Endodermal cell (in vitro differentiated cells): ENCODE measurements around the gene MAP4K3. TPM values are rescaled to one million over a fixed set of nuclear protein-coding genes. Genes with fewer than 3 reads are reported as not detected.

ENCODE experiments used
- DNase-seq: peaks from one replicate; pipeline ENCODE4 v3.0.0-alpha.2; 2017
- H3K27ac ChIP-seq: 2 replicates; pipeline ENCODE4 v1.5.1; 2013; ENCODE audit warnings: mild to moderate bottlenecking, low read depth, low read length, moderate library complexity
- H3K27me3 ChIP-seq: 2 replicates; pipeline ENCODE4 v1.6.1; 2013; ENCODE audit warnings: mild to moderate bottlenecking, low read length, moderate library complexity; ENCODE audit not compliant: insufficient read depth, control insufficient read depth, poor library complexity, severe bottlenecking
- H3K36me3 ChIP-seq: 2 replicates; pipeline ENCODE4 v1.7.0; 2013; ENCODE audit warnings: mild to moderate bottlenecking, low read length, moderate library complexity; ENCODE audit not compliant: control insufficient read depth, insufficient read depth
- H3K4me1 ChIP-seq: one replicate; pipeline ENCODE4 v1.7.0; 2013; ENCODE audit warnings: low read length; ENCODE audit not compliant: control insufficient read depth, insufficient read depth
- H3K4me3 ChIP-seq: 2 replicates; pipeline ENCODE4 v1.5.1; 2013; ENCODE audit warnings: mild to moderate bottlenecking, low read length, moderate library complexity
- H3K9ac ChIP-seq: 2 replicates; pipeline ENCODE4 v1.6.1; 2013; ENCODE audit warnings: mild to moderate bottlenecking, low read length, moderate library complexity; ENCODE audit not compliant: poor library complexity, severe bottlenecking; ENCODE audit errors: extremely low read depth
- H3K9me3 ChIP-seq: 2 replicates; pipeline ENCODE4 v1.6.1; 2013; ENCODE audit warnings: mild to moderate bottlenecking, low read length, moderate library complexity; ENCODE audit not compliant: control insufficient read depth
- H3K27ac Mint-ChIP-seq: 2 replicates; pipeline ENCODE4 v1.8.0; 2020; ENCODE audit warnings: mixed read lengths
- H3K27me3 Mint-ChIP-seq: 2 replicates; pipeline ENCODE4 v1.8.0; 2021; ENCODE audit warnings: mild to moderate bottlenecking, mixed read lengths; ENCODE audit not compliant: insufficient read depth
- H3K36me3 Mint-ChIP-seq: 2 replicates; pipeline ENCODE4 v1.8.0; 2020; ENCODE audit warnings: low read depth, mixed read lengths
- H3K4me1 Mint-ChIP-seq: 2 replicates; pipeline ENCODE4 v1.8.0; 2020; ENCODE audit warnings: mixed read lengths
- H3K4me3 Mint-ChIP-seq: 2 replicates; pipeline ENCODE4 v1.8.0; 2020; ENCODE audit warnings: mild to moderate bottlenecking, moderate library complexity, mixed read lengths
- H3K9me3 Mint-ChIP-seq: 2 replicates; pipeline ENCODE4 v1.8.0; 2020; ENCODE audit warnings: mild to moderate bottlenecking, mixed read lengths
- CTCF ChIP-seq: fragments of 200-600 bp; sonication (generic); conservative IDR thresholded peaks from 2 replicates; pipeline ENCODE4 v1.5.0; 2021; ENCODE audit warnings: antibody characterized with exemption, mild to moderate bottlenecking
- WGBS, 2 experiments: methylation state at CpG; one replicate each; pipeline versions ENCODE4 v1.1.5 to v1.1.7; 2013; ENCODE audit warnings: missing lambda C conversion rate in 2 of 2, mixed read lengths in 1 of 2; ENCODE audit not compliant: insufficient coverage in 1 of 2, insufficient read length in 1 of 2; 5-methylcytosine and 5-hydroxymethylcytosine counted together
- total RNA-seq, 2 donors: library from RNA; stranded (reverse); fragmentation: NEBNext Ultra II Directional in 1 of 2; extraction: Animal tissue kit (Norgen Biotek cat#: 25700) in 1 of 2; gene quantifications; 2 replicates in 1 of 2; 3 replicates in 1 of 2; pipeline ENCODE4 v1.2.1, GENCODE V29; 2021

The MAP4K3 gene
- total RNA-seq, 2 donors from 2014 or later: 39.1 to 45.5 TPM

- WGBS, 2 experiments: 93% methylated on average over 1 of the region's 1 CpG; no CpG with 5 or more reads in 1 of the 2 experiments
- H3K27me3 ChIP-seq: no peaks in the 10 kb centered on the region
- no peak overlapping the region for H3K9ac ChIP-seq
- Mint-ChIP-seq H3K27ac (peak overlapping the region; percentile 26), H3K36me3 (peaks cover 31% of the 10 kb centered on the region), H3K9me3 (no peaks in the 10 kb centered on the region), H3K4me3 (no peak overlapping the region), H3K27me3 (no peaks in the 10 kb centered on the region), H3K4me1 (no peaks in the 10 kb centered on the region)
- no peak overlapping the region for H3K27ac ChIP-seq
- no peaks in the 10 kb centered on the region for H3K4me1 ChIP-seq
- no peaks in the 10 kb centered on the region for H3K9me3 ChIP-seq
- no peak overlapping the region for H3K4me3 ChIP-seq
- no peak for DNase-seq
- TF ChIP-seq CTCF: no peak
- peaks cover 52% of the 10 kb centered on the region for H3K36me3 ChIP-seq
Observed at GRCh38 chr2:39264733-39265132, 172.4 kb downstream of the MAP4K3 start.

DNA sequence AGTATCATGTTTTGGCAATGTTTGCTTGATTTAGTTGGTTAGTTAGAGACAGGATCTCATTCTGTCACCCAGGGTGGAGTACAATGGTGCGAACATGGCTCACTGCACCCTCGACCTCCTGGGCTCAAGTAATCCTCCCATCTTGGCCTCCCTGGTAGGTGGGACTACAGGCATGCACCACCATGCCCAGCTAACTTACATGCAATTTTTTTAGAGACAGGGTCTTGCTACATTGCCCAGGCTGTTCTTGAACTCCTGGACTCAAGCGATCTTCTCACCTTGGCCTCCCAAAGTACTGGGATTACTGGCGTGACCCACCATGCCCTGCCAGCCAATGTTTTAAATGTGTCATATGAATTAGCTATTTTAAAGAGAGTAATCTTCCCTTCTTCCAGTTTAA, 177.0 kb downstream of the MAP4K3 start:
- no peak for TF ChIP-seq CTCF
- H3K4me3 ChIP-seq: no peak overlapping the region
- DNase-seq: no peak
- H3K36me3 ChIP-seq: peaks cover 76% of the 10 kb centered on the region
- H3K27me3 ChIP-seq: no peaks in the 10 kb centered on the region
- H3K4me1 ChIP-seq: no peaks in the 10 kb centered on the region
- Mint-ChIP-seq H3K4me3 (no peak overlapping the region), H3K27ac (no peak overlapping the region), H3K4me1 (no peaks in the 10 kb centered on the region), H3K36me3 (peaks cover 46% of the 10 kb centered on the region), H3K27me3 (no peaks in the 10 kb centered on the region), H3K9me3 (no peaks in the 10 kb centered on the region)
- no peak overlapping the region for H3K27ac ChIP-seq
- H3K9me3 ChIP-seq: no peaks in the 10 kb centered on the region
- H3K9ac ChIP-seq: no peak overlapping the region
- WGBS, 2 experiments: 95 to 100% methylated on average over 3 to 4 of the region's 4 CpGs

- no peak for DNase-seq
- Histone ChIP-seq H3K9me3 (peaks cover 13% of the 10 kb centered on the region), H3K9ac (no peak overlapping the region), H3K36me3 (peaks cover 88% of the 10 kb centered on the region), H3K4me1 (no peaks in the 10 kb centered on the region), H3K27me3 (no peaks in the 10 kb centered on the region), H3K27ac (no peak overlapping the region), H3K4me3 (no peak overlapping the region)
- Mint-ChIP-seq H3K4me3 (no peak overlapping the region), H3K27me3 (no peaks in the 10 kb centered on the region), H3K36me3 (peaks cover 66% of the 10 kb centered on the region), H3K4me1 (no peaks in the 10 kb centered on the region), H3K9me3 (peaks cover 11% of the 10 kb centered on the region), H3K27ac (no peak overlapping the region)
- no peak for TF ChIP-seq CTCF
Observed at GRCh38 chr2:39256040-39256439, 181.0 kb downstream of the MAP4K3 start.
